Skeletal muscle satellite cell (primary cell): ENCODE results near the gene ARHGAP5.

Experiments used
- H3K27me3 ChIP-seq: 2 replicates; pipeline ENCODE4 v1.7.0; 2013; ENCODE audit warnings: low read length; ENCODE audit not compliant: control insufficient read depth, insufficient read depth
- H3K36me3 ChIP-seq: 2 replicates; pipeline ENCODE4 v1.7.0; 2013; ENCODE audit warnings: mild to moderate bottlenecking, control low read depth, low read length; ENCODE audit not compliant: insufficient read depth
- H3K4me1 ChIP-seq: 2 replicates; pipeline ENCODE4 v1.7.0; 2013; ENCODE audit warnings: low read length; ENCODE audit not compliant: control insufficient read depth, insufficient read depth
- H3K4me2 ChIP-seq: 2 replicates; pipeline ENCODE4 v1.7.0; 2013; ENCODE audit warnings: mild to moderate bottlenecking, low read length
- H3K4me3 ChIP-seq: 2 replicates; pipeline ENCODE4 v1.7.0; 2013; ENCODE audit warnings: low read length
- H3K9ac ChIP-seq: 2 replicates; pipeline ENCODE4 v1.7.0; 2013; ENCODE audit warnings: mild to moderate bottlenecking, low read depth, low read length, moderate library complexity
- H3K9me3 ChIP-seq: replicated peaks from 2 replicates; pipeline ENCODE4 v1.7.0; 2013; ENCODE audit warnings: mild to moderate bottlenecking, control low read depth, low read length

ARHGAP5 gene

GRCh38 chr14:32055175-32055574 is 21.9 kb upstream of the ARHGAP5 start:
- H3K36me3 ChIP-seq, result no peaks in the 10 kb centered on the region
- no peaks in the 10 kb centered on the region for H3K4me1 ChIP-seq
- peaks cover 2% of the 10 kb centered on the region for H3K27me3 ChIP-seq
- no peak overlapping the region for H3K4me2 ChIP-seq
- no peak overlapping the region for H3K4me3 ChIP-seq
- no peak overlapping the region for H3K9ac ChIP-seq
- no peaks in the 10 kb centered on the region for H3K9me3 ChIP-seq

GRCh38 chr14:32059702-32060101 is 17.4 kb upstream of the ARHGAP5 start:
- H3K9me3 ChIP-seq, result no peaks in the 10 kb centered on the region
- H3K4me1 ChIP-seq, result no peaks in the 10 kb centered on the region
- H3K27me3 ChIP-seq, result peaks cover 2% of the 10 kb centered on the region
- H3K36me3 ChIP-seq, result no peaks in the 10 kb centered on the region
- H3K4me2 ChIP-seq, result no peak overlapping the region
- no peak overlapping the region for H3K4me3 ChIP-seq
- no peak overlapping the region for H3K9ac ChIP-seq

DNA sequence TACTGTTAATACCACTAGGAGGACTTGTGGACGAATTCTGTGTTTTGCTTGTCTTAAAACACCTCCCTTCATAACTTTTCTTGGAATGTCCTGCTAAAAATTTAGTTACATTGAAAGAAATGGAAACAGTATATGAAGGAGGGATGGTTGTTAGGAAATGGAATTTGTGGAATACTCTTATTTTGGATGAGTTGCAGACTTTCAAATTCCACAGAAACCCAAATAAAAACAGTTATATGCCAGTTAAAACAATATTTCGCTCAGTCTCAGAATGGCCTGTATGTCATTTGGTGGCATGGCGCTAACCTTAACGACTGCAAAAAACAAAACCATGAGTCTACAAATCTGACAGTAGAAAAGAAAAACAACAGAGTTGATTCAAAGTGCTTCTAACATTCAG is 12.2 kb upstream of the ARHGAP5 start:
- H3K36me3 ChIP-seq, result no peaks in the 10 kb centered on the region
- no peaks in the 10 kb centered on the region for H3K27me3 ChIP-seq
- no peaks in the 10 kb centered on the region for H3K9me3 ChIP-seq
- no peak overlapping the region for H3K4me3 ChIP-seq
- H3K4me1 ChIP-seq, result no peaks in the 10 kb centered on the region
- H3K9ac ChIP-seq, result no peak overlapping the region
- no peak overlapping the region for H3K4me2 ChIP-seq

GRCh38 chr14:32068708-32069107 is 8.4 kb upstream of the ARHGAP5 start:
- Histone ChIP-seq H3K4me1 (no peaks in the 10 kb centered on the region), H3K4me3 (no peak overlapping the region), H3K27me3 (no peaks in the 10 kb centered on the region), H3K36me3 (no peaks in the 10 kb centered on the region), H3K9ac (no peak overlapping the region), H3K9me3 (no peaks in the 10 kb centered on the region), H3K4me2 (no peak overlapping the region)

- Histone ChIP-seq H3K27me3 (no peaks in the 10 kb centered on the region), H3K4me3 (no peak overlapping the region), H3K9me3 (no peaks in the 10 kb centered on the region), H3K4me2 (no peak overlapping the region), H3K36me3 (no peaks in the 10 kb centered on the region), H3K9ac (no peak overlapping the region), H3K4me1 (peaks cover 6% of the 10 kb centered on the region)
Measured at GRCh38 chr14:32070282-32070681, 6.8 kb upstream of the ARHGAP5 start.

GRCh38 chr14:32072676-32073075 is 4.4 kb upstream of the ARHGAP5 start:
- H3K9ac ChIP-seq, result no peak overlapping the region
- no peaks in the 10 kb centered on the region for H3K36me3 ChIP-seq
- no peak overlapping the region for H3K4me3 ChIP-seq
- peaks cover 6% of the 10 kb centered on the region for H3K4me1 ChIP-seq
- H3K4me2 ChIP-seq, result no peak overlapping the region
- no peaks in the 10 kb centered on the region for H3K9me3 ChIP-seq
- no peaks in the 10 kb centered on the region for H3K27me3 ChIP-seq

GRCh38 chr14:32073537-32074189 is 3.4 kb upstream of the ARHGAP5 start:
- Histone ChIP-seq H3K27me3 (no peaks in the 10 kb centered on the region), H3K4me3 (no peak overlapping the region), H3K4me1 (peaks cover 6% of the 10 kb centered on the region), H3K9me3 (no peaks in the 10 kb centered on the region), H3K36me3 (no peaks in the 10 kb centered on the region), H3K9ac (no peak overlapping the region), H3K4me2 (no peak overlapping the region)

- Histone ChIP-seq H3K9ac (peak overlapping the region; percentile 86), H3K4me1 (peaks cover 16% of the 10 kb centered on the region), H3K4me2 (peak overlapping the region; percentile 90), H3K9me3 (no peaks in the 10 kb centered on the region), H3K27me3 (no peaks in the 10 kb centered on the region), H3K4me3 (peak overlapping the region; percentile 82), H3K36me3 (no peaks in the 10 kb centered on the region)
Measured at GRCh38 chr14:32074887-32075572, 2.1 kb upstream of the ARHGAP5 start.

DNA sequence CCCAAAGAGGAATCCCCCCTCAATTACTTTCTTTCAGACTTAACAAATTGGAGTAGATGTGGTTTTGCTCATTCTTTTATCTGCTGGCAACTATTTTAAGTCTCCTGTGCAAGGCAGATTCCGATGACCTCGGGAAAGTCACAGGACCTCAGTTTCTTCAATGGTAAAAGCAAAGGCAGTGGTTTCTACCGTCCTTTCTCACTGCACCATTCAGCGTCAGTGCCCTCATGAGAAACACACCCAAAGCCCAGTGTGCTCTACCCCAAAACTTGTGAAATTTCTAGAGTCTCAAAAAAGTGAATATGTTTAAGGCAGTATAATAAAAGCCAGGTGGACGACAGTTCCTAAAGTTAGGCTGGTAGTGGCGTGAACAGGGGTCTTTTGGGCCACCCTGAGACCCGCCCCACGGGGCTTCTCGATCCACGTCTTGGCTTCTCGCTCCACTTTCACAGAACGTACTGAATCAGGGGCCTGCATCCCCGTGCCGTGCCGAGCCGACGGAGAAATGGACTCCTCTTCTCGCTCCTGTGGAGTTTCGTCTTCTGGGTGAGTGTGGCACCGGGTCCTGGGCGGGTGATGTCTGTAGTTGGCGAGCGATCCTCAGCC is 1.3 kb upstream of the ARHGAP5 start:
- peaks cover 22% of the 10 kb centered on the region for H3K4me1 ChIP-seq
- peak overlapping the region; percentile 82 for H3K4me3 ChIP-seq
- H3K27me3 ChIP-seq, result no peaks in the 10 kb centered on the region
- no peaks in the 10 kb centered on the region for H3K36me3 ChIP-seq
- no peaks in the 10 kb centered on the region for H3K9me3 ChIP-seq
- H3K9ac ChIP-seq, result peak overlapping the region; percentile 86
- H3K4me2 ChIP-seq, result peak overlapping the region; percentile 90

- Histone ChIP-seq H3K9ac (peak overlapping the region; percentile 97), H3K9me3 (no peaks in the 10 kb centered on the region), H3K4me2 (peak overlapping the region; percentile 90), H3K4me1 (peaks cover 26% of the 10 kb centered on the region), H3K36me3 (no peaks in the 10 kb centered on the region), H3K27me3 (no peaks in the 10 kb centered on the region), H3K4me3 (peak overlapping the region; percentile 82)
Measured at GRCh38 chr14:32076278-32077080, 625 bp upstream of the ARHGAP5 start.
